NCI-H1436 treated with DMSO at 0.1 percent for 48 hours (cell line): Measurements from ENCODE around the gene ARV1.
"Not testable (repeated sequence)": the region's sequence is repeated elsewhere in the genome, so short reads cannot be mapped to it uniquely, and the experiment has no call there.

Experiments used
- DNase-seq: peaks from one replicate; lab custom pipeline; 2025; lab: John Stamatoyannopoulos, UW

ARV1 gene

GRCh38 chr1:231041719-231042261, 62.9 kb downstream of the ARV1 start:
- DNase-seq = no peak

GRCh38 chr1:231044588-231044987, 65.7 kb downstream of the ARV1 start:
- DNase-seq = no peak

- no peak for DNase-seq
Measured at GRCh38 chr1:231045286-231045685, 66.4 kb downstream of the ARV1 start.

- DNase-seq = not testable (repeated sequence)
Measured at GRCh38 chr1:231045921-231046729, 67.2 kb downstream of the ARV1 start.

- no peak for DNase-seq
Measured at GRCh38 chr1:231046730-231047395, 68.0 kb downstream of the ARV1 start.

GRCh38 chr1:231047529-231047928, 68.6 kb downstream of the ARV1 start:
- DNase-seq = not testable (repeated sequence)

- DNase-seq = not testable (repeated sequence)
Measured at GRCh38 chr1:231048419-231048818, 69.5 kb downstream of the ARV1 start.

- no peak for DNase-seq
Measured at GRCh38 chr1:231049121-231049979, 70.5 kb downstream of the ARV1 start.
